OCI-LY7 (cell line): ENCODE data around the gene CCDC172. TPM values are rescaled to one million over a fixed set of nuclear protein-coding genes. Genes with fewer than 3 reads are reported as not detected.

Experiments used
- BruUV-seq: library from RNA; stranded (reverse); fragments of 400-500 nt; replicated peaks from 2 replicates; lab custom pipeline; 2021; lab: Mats Ljungman, UMichigan
- CTCF ChIA-PET: fragments of 300-600 bp; sonication (Branson Sonifier 250); formaldehyde crosslinking; loops from one replicate; lab custom pipeline; 2022; ENCODE audit warnings: antibody characterized with exemption; ENCODE audit not compliant: unreplicated experiment; lab: Charles Lee
- POLR2A ChIA-PET: fragments of 300-600 bp; sonication (Branson Sonifier 250); formaldehyde crosslinking; loops from one replicate; lab custom pipeline; 2022; ENCODE audit warnings: antibody characterized with exemption; lab: Charles Lee
- DNase-seq: peaks from one replicate; pipeline ENCODE4 v3.0.0-alpha.2; 2015; ENCODE audit warnings: low spot score
- H2AFZ ChIP-seq: fragments of 200-600 bp; sonication (generic), shearing (Covaris generic); 2 replicates; pipeline ENCODE4 v1.6.1; 2014; ENCODE audit warnings: mild to moderate bottlenecking, antibody characterized with exemption, low read length, moderate library complexity
- H3K27ac ChIP-seq: fragments of 200-600 bp; sonication (generic); 2 replicates; pipeline ENCODE4 v1.5.1; 2014; ENCODE audit warnings: mixed run types, low read depth, mild to moderate bottlenecking, moderate library complexity, low read length, inconsistent platforms; ENCODE audit not compliant: poor library complexity, severe bottlenecking
- H3K36me3 ChIP-seq: fragments of 200-600 bp; sonication (generic); 2 replicates; pipeline ENCODE4 v1.6.1; 2014; ENCODE audit warnings: mild to moderate bottlenecking, antibody characterized with exemption, low read length, moderate library complexity, mixed read lengths; ENCODE audit not compliant: insufficient read depth
- H3K4me1 ChIP-seq: fragments of 200-600 bp; sonication (generic); 2 replicates; pipeline ENCODE4 v1.5.1; 2014; ENCODE audit warnings: mild to moderate bottlenecking, low read length; ENCODE audit not compliant: insufficient read depth, poor library complexity, severe bottlenecking
- H3K4me2 ChIP-seq: fragments of 200-600 bp; sonication (generic); 2 replicates; pipeline ENCODE4 v1.6.1; 2014; ENCODE audit warnings: mild to moderate bottlenecking, low read length
- H3K4me3 ChIP-seq: fragments of 200-600 bp; sonication (generic); 2 replicates; pipeline ENCODE4 v1.5.1; 2014; ENCODE audit warnings: mild to moderate bottlenecking, low read depth, low read length; ENCODE audit not compliant: poor library complexity, severe bottlenecking
- H3K79me2 ChIP-seq: fragments of 200-600 bp; sonication (generic); 2 replicates; pipeline ENCODE4 v1.6.1; 2016; ENCODE audit warnings: low read depth, mild to moderate bottlenecking, low read length, moderate library complexity, mixed read lengths; ENCODE audit not compliant: insufficient read depth
- H3K9me2 ChIP-seq: fragments of 200-600 bp; sonication (generic); 2 replicates; pipeline ENCODE4 v1.6.1; 2016; ENCODE audit warnings: mild to moderate bottlenecking, low read length, mixed read lengths; ENCODE audit not compliant: insufficient read depth
- H3K9me3 ChIP-seq: fragments of 200-600 bp; sonication (generic); 2 replicates; pipeline ENCODE4 v1.6.1; 2014; ENCODE audit warnings: mild to moderate bottlenecking, mixed run types, low read length, mixed read lengths
- H4K20me1 ChIP-seq: fragments of 200-600 bp; sonication (generic); 2 replicates; pipeline ENCODE4 v1.6.1; 2014; ENCODE audit warnings: mild to moderate bottlenecking, antibody characterized with exemption, low read length, moderate library complexity, mixed read lengths; ENCODE audit not compliant: insufficient read depth
- CTCF ChIP-seq: fragments of 200-600 bp; sonication (generic); conservative IDR thresholded peaks from 2 replicates; pipeline ENCODE4 v1.5.1; 2014; ENCODE audit warnings: mild to moderate bottlenecking, antibody characterized with exemption, low read length, moderate library complexity, mixed read lengths
- EZH2phosphoT487 ChIP-seq: fragments of 200-600 bp; sonication (generic); IDR thresholded peaks from 2 replicates; pipeline ENCODE4 v1.6.1; 2018; ENCODE audit warnings: low read depth, borderline replicate concordance, mild to moderate bottlenecking, mixed run types, antibody characterized with exemption, low read length, moderate library complexity, mixed read lengths
- intact Hi-C: fragments of 100-400 bp; cut with micrococcal nuclease; formaldehyde crosslinking; loops from one replicate; pipeline ENCODE4 v1.10.0; 2022; ENCODE audit not compliant: unreplicated experiment
- total RNA-seq, 2 experiments: library from RNA; depleted of rRNA in 1 of 2; stranded (reverse); fragments of >200 nt in 1 of 2; shearing (Covaris generic) in 1 of 2; gene quantifications; 2 replicates each; pipeline ENCODE4 v1.2.3, GENCODE V29; 2014 to 2022

Gene CCDC172
- total RNA-seq, 2 experiments from 2014 or later, result not detected

GRCh38 chr10:116331815-116332214, 7.6 kb downstream of the CCDC172 start:
- Histone ChIP-seq H2AFZ (no peak overlapping the region), H4K20me1 (no peaks in the 10 kb centered on the region), H3K4me3 (no peak overlapping the region), H3K4me1 (no peaks in the 10 kb centered on the region), H3K36me3 (no peaks in the 10 kb centered on the region), H3K9me2 (0 out of 2 replicates have a peak, but pooled peaks cover 3% of the 10 kb centered on the region), H3K4me2 (no peak overlapping the region), H3K79me2 (no peaks in the 10 kb centered on the region), H3K27ac (no peak overlapping the region), H3K9me3 (no peaks in the 10 kb centered on the region)
- intact Hi-C loops, result no loop called here
- TF ChIP-seq CTCF (no peak), EZH2phosphoT487 (no peak)
- no TSS peak for BruUV-seq
- DNase-seq, result no peak
- POLR2A ChIA-PET, result interaction anchor here (0.8 to 1.3 kb wide), 2 partner anchors 13 to 28 kb away, joined by 3 to 4 read pairs; no protein-coding TSS in a partner anchor
- CTCF ChIA-PET, result no interaction called here

- Histone ChIP-seq H3K4me3 (no peak overlapping the region), H3K27ac (no peak overlapping the region), H3K9me2 (no peaks in the 10 kb centered on the region), H3K4me2 (no peak overlapping the region), H3K4me1 (no peaks in the 10 kb centered on the region), H3K9me3 (no peaks in the 10 kb centered on the region), H3K79me2 (no peaks in the 10 kb centered on the region), H3K36me3 (no peaks in the 10 kb centered on the region), H4K20me1 (no peaks in the 10 kb centered on the region), H2AFZ (no peak overlapping the region)
- ChIA-PET POLR2A (interaction anchor here (0.6 to 0.7 kb wide), 2 partner anchors 17 to 175 kb away, joined by 3 to 4 read pairs; no protein-coding TSS in a partner anchor), CTCF (no interaction called here)
- no peak for DNase-seq
- no TSS peak for BruUV-seq
- TF ChIP-seq EZH2phosphoT487, result no peak
- TF ChIP-seq CTCF, result no peak
- intact Hi-C loops, result no loop called here
These were observed 12.6 kb downstream of the CCDC172 start for GRCh38 chr10:116336866-116337265.

- CTCF ChIA-PET, result no interaction called here
- Histone ChIP-seq H3K4me3 (no peak overlapping the region), H2AFZ (no peak overlapping the region), H3K27ac (no peak overlapping the region), H3K4me1 (no peaks in the 10 kb centered on the region), H3K9me2 (no peaks in the 10 kb centered on the region), H4K20me1 (no peaks in the 10 kb centered on the region), H3K9me3 (no peaks in the 10 kb centered on the region), H3K4me2 (no peak overlapping the region), H3K36me3 (no peaks in the 10 kb centered on the region), H3K79me2 (no peaks in the 10 kb centered on the region)
- no peak for TF ChIP-seq EZH2phosphoT487
- no peak for TF ChIP-seq CTCF
- intact Hi-C loops, result no loop called here
- no peak for DNase-seq
- POLR2A ChIA-PET, result no interaction called here
- BruUV-seq, result no TSS peak
These were observed 27.9 kb downstream of the CCDC172 start for GRCh38 chr10:116352125-116352524.
